H9 (cell line): Measurements from ENCODE around the gene TIAM1. TPM values are rescaled to one million over a fixed set of nuclear protein-coding genes. Genes with fewer than 3 reads are reported as not detected.

ENCODE experiments used
- DNase-seq: peaks from one replicate; pipeline ENCODE4 v3.0.0-alpha.2; 2017
- H2AFZ ChIP-seq: one replicate; pipeline ENCODE4 v1.6.1; 2013; ENCODE audit warnings: mild to moderate bottlenecking, low read length, control low read depth, moderate library complexity
- H2AK5ac ChIP-seq: 2 replicates; pipeline ENCODE4 v1.6.1; 2013; ENCODE audit warnings: low read length, control low read depth, mixed read lengths; ENCODE audit not compliant: insufficient read length
- H2BK120ac ChIP-seq: one replicate; pipeline ENCODE4 v1.6.1; 2013; ENCODE audit warnings: low read depth, mild to moderate bottlenecking, low read length, control low read depth, inconsistent platforms; ENCODE audit not compliant: poor library complexity, severe bottlenecking
- H2BK12ac ChIP-seq: 2 replicates; pipeline ENCODE4 v1.6.1; 2013; ENCODE audit warnings: low read length, control low read depth, mixed read lengths, low read depth; ENCODE audit not compliant: insufficient read length
- H2BK15ac ChIP-seq: 2 replicates; pipeline ENCODE4 v1.6.1; 2013; ENCODE audit warnings: low read depth, low read length, control low read depth
- H2BK20ac ChIP-seq: one replicate; pipeline ENCODE4 v1.6.1; 2013; ENCODE audit warnings: low read depth, mild to moderate bottlenecking, low read length, control low read depth, inconsistent platforms; ENCODE audit not compliant: poor library complexity, severe bottlenecking
- H2BK5ac ChIP-seq: 2 replicates; pipeline ENCODE4 v1.6.1; 2013; ENCODE audit warnings: low read length, control low read depth, mixed read lengths; ENCODE audit not compliant: insufficient read length
- H3K14ac ChIP-seq: 2 replicates; pipeline ENCODE4 v1.6.1; 2013; ENCODE audit warnings: low read length, control low read depth; ENCODE audit not compliant: insufficient read depth
- H3K18ac ChIP-seq: 2 replicates; pipeline ENCODE4 v1.6.1; 2013; ENCODE audit warnings: low read depth, mild to moderate bottlenecking, mixed read lengths, low read length, control low read depth; ENCODE audit not compliant: insufficient read length
- H3K23ac ChIP-seq: 2 replicates; pipeline ENCODE4 v1.6.1; 2013; ENCODE audit warnings: low read length, control low read depth, mixed read lengths, low read depth; ENCODE audit not compliant: insufficient read length
- H3K23me2 ChIP-seq: 2 replicates; pipeline ENCODE4 v1.6.1; 2013; ENCODE audit warnings: low read depth, mild to moderate bottlenecking, mixed read lengths, low read length, control low read depth; ENCODE audit not compliant: insufficient read length, poor library complexity, severe bottlenecking
- H3K27ac ChIP-seq: 2 replicates; pipeline ENCODE4 v1.5.1; 2013; ENCODE audit warnings: low read length, control low read depth, mixed read lengths, low read depth; ENCODE audit not compliant: insufficient read length
- H3K27me3 ChIP-seq: 2 replicates; pipeline ENCODE4 v1.6.1; 2013; ENCODE audit warnings: low read length, control low read depth, inconsistent platforms; ENCODE audit not compliant: insufficient read depth
- H3K4ac ChIP-seq: 2 replicates; pipeline ENCODE4 v1.6.1; 2013; ENCODE audit warnings: low read depth, mild to moderate bottlenecking, control low read depth, inconsistent platforms, low read length, moderate library complexity
- H3K4me1 ChIP-seq: 2 replicates; pipeline ENCODE4 v1.6.1; 2013; ENCODE audit warnings: low read length, control low read depth, inconsistent platforms; ENCODE audit not compliant: insufficient read depth
- H3K4me2 ChIP-seq: 2 replicates; pipeline ENCODE4 v1.6.1; 2013; ENCODE audit warnings: low read length, control low read depth, mixed read lengths; ENCODE audit not compliant: insufficient read length, insufficient read depth
- H3K56ac ChIP-seq: 2 replicates; pipeline ENCODE4 v1.6.1; 2013; ENCODE audit warnings: low read depth, mild to moderate bottlenecking, mixed read lengths, low read length, control low read depth; ENCODE audit not compliant: insufficient read length
- H3K79me1 ChIP-seq: 2 replicates; pipeline ENCODE4 v1.6.1; 2013; ENCODE audit warnings: low read depth, mild to moderate bottlenecking, moderate library complexity, low read length, control low read depth, inconsistent platforms; ENCODE audit not compliant: insufficient read depth, poor library complexity, severe bottlenecking
- H3K79me2 ChIP-seq: 2 replicates; pipeline ENCODE4 v1.6.1; 2013; ENCODE audit warnings: low read length, control low read depth, inconsistent platforms; ENCODE audit not compliant: insufficient read depth
- H3K9ac ChIP-seq: 2 replicates; pipeline ENCODE4 v1.6.1; 2013; ENCODE audit warnings: low read length, control low read depth, mixed read lengths; ENCODE audit not compliant: insufficient read length; ENCODE audit errors: extremely low read depth
- H3K9me3 ChIP-seq: one replicate; pipeline ENCODE4 v1.6.1; 2013; ENCODE audit warnings: low read depth, low read length, inconsistent platforms; ENCODE audit not compliant: control insufficient read depth
- H3T11ph ChIP-seq: one replicate; pipeline ENCODE4 v1.6.1; 2013; ENCODE audit warnings: mild to moderate bottlenecking, low read length, control low read depth, inconsistent platforms
- H4K20me1 ChIP-seq: one replicate; pipeline ENCODE4 v1.6.1; 2013; ENCODE audit not compliant: control insufficient read depth, insufficient read length, insufficient read depth
- H4K5ac ChIP-seq: 2 replicates; pipeline ENCODE4 v1.6.1; 2013; ENCODE audit warnings: low read depth, mild to moderate bottlenecking, mixed read lengths, low read length, control low read depth; ENCODE audit not compliant: insufficient read length
- H4K8ac ChIP-seq: replicated peaks from 2 replicates; pipeline ENCODE4 v1.6.1; 2013; ENCODE audit warnings: low read length, control low read depth, mixed read lengths, low read depth; ENCODE audit not compliant: insufficient read length
- H4K91ac ChIP-seq: 2 replicates; pipeline ENCODE4 v1.6.1; 2013; ENCODE audit warnings: low read depth, mild to moderate bottlenecking, moderate library complexity, mixed read lengths, low read length, control low read depth; ENCODE audit not compliant: insufficient read length
- H3K27ac Mint-ChIP-seq, 3 experiments: 2 replicates in 2 of 3; 3 replicates in 1 of 3; pipeline ENCODE4 v1.8.0; 2020 to 2021; ENCODE audit warnings: mixed read lengths in 3 of 3, mild to moderate bottlenecking in 1 of 3, moderate library complexity in 1 of 3
- H3K27me3 Mint-ChIP-seq: 2 replicates; pipeline ENCODE4 v1.8.0; 2021; ENCODE audit warnings: low read depth, mild to moderate bottlenecking, moderate library complexity, mixed read lengths
- H3K36me3 Mint-ChIP-seq, 3 experiments: 2 replicates in 2 of 3; 3 replicates in 1 of 3; pipeline ENCODE4 v1.8.0; 2020 to 2021; ENCODE audit warnings: low read depth in 3 of 3, mixed read lengths in 3 of 3; ENCODE audit not compliant: insufficient read depth in 1 of 3
- H3K4me1 Mint-ChIP-seq, 2 experiments: 2 replicates each; pipeline ENCODE4 v1.8.0; 2020; ENCODE audit warnings: mixed read lengths in 2 of 2
- H3K4me3 Mint-ChIP-seq, 2 experiments: 2 replicates in 1 of 2; 3 replicates in 1 of 2; pipeline ENCODE4 v1.8.0; 2020 to 2021; ENCODE audit warnings: mild to moderate bottlenecking in 2 of 2, mixed read lengths in 2 of 2, moderate library complexity in 1 of 2
- H3K9me3 Mint-ChIP-seq, 2 experiments: 2 replicates in 1 of 2; 3 replicates in 1 of 2; pipeline ENCODE4 v1.8.0; 2020; ENCODE audit warnings: mild to moderate bottlenecking in 2 of 2, mixed read lengths in 2 of 2, moderate library complexity in 1 of 2
- CTCF ChIP-seq: fragments of 200-600 bp; sonication (generic); conservative IDR thresholded peaks from 3 replicates; pipeline ENCODE4 v1.8.0; 2021; ENCODE audit warnings: antibody characterized with exemption, mild to moderate bottlenecking
- WGBS: extraction: QIAGEN DNeasy Blood & Tissue Kit; methylation state at CpG from one replicate; pipeline ENCODE4 v1.1.7; 2013; ENCODE audit warnings: missing lambda C conversion rate, low lambda C conversion rate, mixed read lengths; ENCODE audit not compliant: insufficient read length; ENCODE audit errors: extremely low coverage; 5-methylcytosine and 5-hydroxymethylcytosine counted together
- total RNA-seq: library from RNA; stranded (reverse); gene quantifications from 2 replicates; pipeline ENCODE4 v1.2.1, GENCODE V29; 2021

Gene TIAM1
- total RNA-seq, 1 experiment from 2014 or later: 23.1 TPM

- no peak for DNase-seq
- no peak overlapping the region for H2AFZ ChIP-seq
- no peak overlapping the region for H4K91ac ChIP-seq
- H3K79me2 ChIP-seq: no peaks in the 10 kb centered on the region; the same call in 1 of the 2 replicates
- no peak overlapping the region for H3K27ac Mint-ChIP-seq
- no peak overlapping the region for H3K56ac ChIP-seq
- H3K36me3 Mint-ChIP-seq: peaks cover 7 to 23% (median 18%) of the 10 kb centered on the region in 3 experiments
- no peaks in the 10 kb centered on the region for H3K79me1 ChIP-seq
- H3K4ac ChIP-seq: no peak overlapping the region
- 0 out of 5 replicates have a peak, but pooled peaks cover 0 to 4% of the 10 kb centered on the region in 2 experiments for H3K9me3 Mint-ChIP-seq
- no peak overlapping the region for H3K4me2 ChIP-seq
- no CpG with 5 or more reads among the region's 2 CpGs for WGBS
- no peaks in the 10 kb centered on the region for H3K27me3 ChIP-seq
- H3K14ac ChIP-seq: no peak overlapping the region
- no peak overlapping the region for H2BK15ac ChIP-seq
- no peaks in the 10 kb centered on the region for H3K4me1 ChIP-seq
- no peaks in the 10 kb centered on the region for H3K27me3 Mint-ChIP-seq
- no peak overlapping the region for H3K9ac ChIP-seq
- no peak overlapping the region for H3K23ac ChIP-seq
- no peak for TF ChIP-seq CTCF
- H4K8ac ChIP-seq: no peak overlapping the region
- no peaks in the 10 kb centered on the region for H3K23me2 ChIP-seq
- no peak overlapping the region for H2BK12ac ChIP-seq
- H3K4me1 Mint-ChIP-seq: peaks cover 0 to 2% of the 10 kb centered on the region in 2 experiments; a peak in 1 of 4 replicates
- no peaks in the 10 kb centered on the region for H4K20me1 ChIP-seq
- H2AK5ac ChIP-seq: no peak overlapping the region
- H3K4me3 Mint-ChIP-seq: no peak overlapping the region
- no peak overlapping the region for H2BK120ac ChIP-seq
- no peak overlapping the region for H3K27ac ChIP-seq
- no peak overlapping the region for H2BK20ac ChIP-seq
- H3K9me3 ChIP-seq: no peaks in the 10 kb centered on the region
- no peak overlapping the region for H3K18ac ChIP-seq
- no peak overlapping the region for H3T11ph ChIP-seq
- H2BK5ac ChIP-seq: no peak overlapping the region
- H4K5ac ChIP-seq: no peak overlapping the region
Observed at GRCh38 chr21:31331231-31331630, 12.8 kb downstream of the TIAM1 start.
